ENCODE results near the gene ZCCHC24.
A peak's percentile ranks its signal among the peaks of the same experiment; 100 is the strongest.
"Not testable (repeated sequence)": the region's sequence is repeated elsewhere in the genome, so short reads cannot be mapped to it uniquely, and the experiment has no call there.

The ZCCHC24 gene

DNA sequence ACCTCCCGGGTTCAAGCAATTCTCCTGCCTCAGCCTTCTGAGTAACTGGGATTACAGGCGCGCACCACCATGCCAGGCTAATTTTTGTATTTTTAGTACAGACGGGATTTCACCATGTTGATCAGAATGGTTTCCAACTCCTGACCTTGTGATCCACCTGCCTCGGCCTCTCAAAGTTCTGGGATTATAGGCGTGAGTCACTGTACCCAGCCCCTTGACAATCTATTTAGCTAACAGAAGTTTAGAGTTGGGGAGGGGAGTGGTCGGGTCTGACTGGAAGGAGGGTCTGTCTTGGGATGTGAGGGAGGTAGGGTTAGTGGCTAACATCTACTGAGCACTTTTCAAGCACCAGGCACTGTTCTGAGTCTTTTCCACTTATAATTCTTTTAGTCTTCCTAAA, 27.0 kb upstream of the ZCCHC24 start:
- DNase-seq (ENCODE audit: low spot score), result no peak

DNA sequence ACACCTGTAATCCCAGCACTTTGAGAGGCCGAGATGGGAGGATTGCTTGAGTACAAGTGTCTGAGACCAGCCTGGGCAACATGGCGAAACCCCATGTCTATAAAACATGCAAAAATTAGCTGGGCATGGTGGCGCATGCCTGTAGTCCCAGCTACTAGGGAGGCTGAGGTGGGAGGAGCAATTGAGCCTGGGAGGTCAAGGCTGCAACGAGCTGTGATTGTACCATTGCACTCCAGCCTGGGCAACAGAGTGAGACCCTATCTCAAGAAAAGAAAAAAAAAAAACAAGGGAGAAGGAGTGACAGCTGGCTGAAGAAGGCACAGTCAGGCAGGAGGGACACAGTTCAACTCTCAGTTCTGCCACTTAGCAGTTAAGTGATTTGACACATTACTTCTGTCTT, 26.4 kb upstream of the ZCCHC24 start:
- DNase-seq (ENCODE audit: low spot score), result no peak

- DNase-seq (ENCODE audit: low spot score), result no peak
These were observed 24.7 kb upstream of the ZCCHC24 start for GRCh38 chr10:79470096-79470495.

DNA sequence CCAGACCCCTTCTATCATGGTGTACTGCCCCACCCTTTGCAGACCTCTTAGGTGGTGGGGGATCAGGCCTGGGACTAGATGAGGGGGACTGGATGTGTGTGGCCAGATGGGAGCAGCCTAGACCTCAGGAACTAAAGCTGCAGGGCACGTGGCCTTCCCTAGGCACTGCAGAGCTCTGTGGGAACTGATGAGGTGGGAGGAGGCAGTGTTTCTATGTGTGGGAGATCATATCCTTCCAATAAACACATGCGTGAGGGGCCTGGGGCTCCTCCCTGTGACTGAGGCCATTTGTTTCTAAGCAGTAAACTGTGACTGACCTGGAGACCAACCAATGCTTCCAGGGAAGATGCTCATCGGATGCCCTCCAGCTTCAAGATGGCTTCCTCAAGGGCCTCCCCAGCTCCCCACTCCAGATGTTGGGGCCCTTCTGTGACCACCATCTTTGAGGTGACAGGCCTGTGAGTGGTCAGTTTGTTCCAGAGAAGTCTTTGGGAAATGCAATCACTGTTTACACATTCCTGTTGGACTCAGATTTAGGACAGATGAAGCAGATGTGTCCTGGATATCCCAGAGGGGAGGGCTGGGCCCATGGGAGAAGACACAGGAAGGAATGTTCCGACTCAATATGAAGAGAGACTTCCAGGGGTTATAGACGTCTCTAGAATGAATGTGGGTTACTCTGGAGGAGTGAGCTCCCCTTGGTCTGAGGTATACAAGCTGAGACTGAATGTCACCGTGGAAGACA, 23.6 kb upstream of the ZCCHC24 start:
- DNase-seq (ENCODE audit: low spot score), result no peak

- no peak for DNase-seq (ENCODE audit: low spot score)
These were observed 22.7 kb upstream of the ZCCHC24 start for GRCh38 chr10:79468015-79468560.

DNA sequence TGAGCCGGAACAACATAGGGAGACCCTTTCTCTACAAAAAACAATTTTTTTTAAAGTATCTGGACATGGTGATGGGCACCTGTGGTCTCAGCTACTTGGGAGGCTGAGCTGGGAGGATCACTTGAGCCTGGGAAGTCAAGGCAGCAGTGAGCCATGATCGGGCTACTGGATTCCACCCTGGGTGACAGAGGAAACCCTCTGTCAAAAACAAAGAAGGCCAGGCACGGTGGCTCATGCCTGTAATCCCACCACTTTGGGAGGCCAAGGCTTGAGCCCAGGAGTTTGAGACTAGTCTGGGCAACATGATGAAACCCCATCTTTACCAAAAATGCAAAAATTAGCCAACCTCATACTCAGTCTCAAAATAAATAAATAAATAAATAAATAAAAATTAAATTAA, 19.9 kb upstream of the ZCCHC24 start:
- no peak for DNase-seq (ENCODE audit: low spot score)

- no peak for DNase-seq (ENCODE audit: low spot score)
These were observed 18.4 kb upstream of the ZCCHC24 start for GRCh38 chr10:79463578-79464496.

DNA sequence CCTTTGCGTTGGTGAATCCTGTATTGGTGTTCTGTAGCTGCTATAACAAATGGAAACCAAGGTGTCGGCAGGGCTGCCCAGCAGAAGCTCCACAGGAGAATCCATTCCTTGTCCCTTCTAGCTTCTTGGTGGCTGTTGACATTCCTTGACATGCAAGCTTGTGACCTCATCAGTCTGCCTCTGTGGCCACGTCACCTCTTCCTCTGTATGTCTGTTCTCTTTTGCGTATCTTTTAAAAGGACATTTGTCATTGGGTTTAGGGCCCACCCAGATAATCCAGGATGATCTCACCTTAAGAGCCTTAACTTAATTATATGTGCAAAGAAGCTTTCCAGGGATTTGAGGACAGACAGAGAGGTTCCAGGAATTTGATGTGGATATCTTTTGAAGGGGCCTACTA, 15.3 kb upstream of the ZCCHC24 start:
- no peak for DNase-seq (ENCODE audit: low spot score)

- no peak for DNase-seq (ENCODE audit: low spot score)
These were observed 13.8 kb upstream of the ZCCHC24 start for GRCh38 chr10:79459243-79459642.

GRCh38 chr10:79458483-79458882, 13.1 kb upstream of the ZCCHC24 start:
- no peak for DNase-seq (ENCODE audit: low spot score)

- no peak for DNase-seq (ENCODE audit: low spot score)
These were observed 11.9 kb upstream of the ZCCHC24 start for GRCh38 chr10:79457256-79457785.

DNA sequence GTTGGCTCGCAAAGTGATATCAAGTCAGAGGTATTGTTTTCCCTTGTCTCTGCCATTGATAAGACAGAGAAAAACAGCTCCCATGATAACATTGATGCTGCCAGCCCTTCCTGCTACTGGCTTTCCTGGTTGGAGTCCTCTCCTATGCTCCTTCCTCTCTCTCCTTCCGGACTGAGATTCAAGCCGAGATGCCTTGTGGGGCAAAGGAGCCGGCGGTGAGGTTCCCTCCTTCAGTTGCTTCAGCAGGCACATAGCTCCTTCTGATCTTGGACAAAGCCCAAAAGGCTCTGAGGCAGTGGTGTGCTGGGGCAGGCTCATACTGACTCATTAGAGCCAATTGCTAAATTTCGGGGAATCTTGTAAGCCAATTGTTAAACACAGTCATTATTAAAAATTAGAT, 8.8 kb upstream of the ZCCHC24 start:
- no peak for DNase-seq (ENCODE audit: low spot score)

DNA sequence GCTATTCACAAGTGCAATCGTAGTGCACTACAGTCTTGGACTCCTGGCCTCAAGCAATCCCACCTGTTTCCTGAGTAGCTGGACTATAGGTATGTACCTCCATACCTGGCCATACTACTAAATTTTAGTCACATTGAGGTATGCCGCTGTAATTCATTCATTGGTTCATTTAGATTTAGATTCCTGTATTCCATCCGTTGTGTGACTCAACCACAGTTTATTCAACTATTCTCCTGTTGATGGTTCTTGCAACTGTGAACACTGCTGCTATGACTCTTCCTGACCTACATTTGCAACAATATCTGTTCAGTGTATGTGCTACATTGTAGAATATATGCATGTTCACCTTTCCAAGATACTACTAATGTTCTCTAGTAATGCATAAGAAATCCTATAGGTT, 8.0 kb upstream of the ZCCHC24 start:
- DNase-seq (ENCODE audit: low spot score), result no peak

GRCh38 chr10:79452174-79452611, 6.8 kb upstream of the ZCCHC24 start:
- DNase-seq (ENCODE audit: low spot score), result no peak

DNA sequence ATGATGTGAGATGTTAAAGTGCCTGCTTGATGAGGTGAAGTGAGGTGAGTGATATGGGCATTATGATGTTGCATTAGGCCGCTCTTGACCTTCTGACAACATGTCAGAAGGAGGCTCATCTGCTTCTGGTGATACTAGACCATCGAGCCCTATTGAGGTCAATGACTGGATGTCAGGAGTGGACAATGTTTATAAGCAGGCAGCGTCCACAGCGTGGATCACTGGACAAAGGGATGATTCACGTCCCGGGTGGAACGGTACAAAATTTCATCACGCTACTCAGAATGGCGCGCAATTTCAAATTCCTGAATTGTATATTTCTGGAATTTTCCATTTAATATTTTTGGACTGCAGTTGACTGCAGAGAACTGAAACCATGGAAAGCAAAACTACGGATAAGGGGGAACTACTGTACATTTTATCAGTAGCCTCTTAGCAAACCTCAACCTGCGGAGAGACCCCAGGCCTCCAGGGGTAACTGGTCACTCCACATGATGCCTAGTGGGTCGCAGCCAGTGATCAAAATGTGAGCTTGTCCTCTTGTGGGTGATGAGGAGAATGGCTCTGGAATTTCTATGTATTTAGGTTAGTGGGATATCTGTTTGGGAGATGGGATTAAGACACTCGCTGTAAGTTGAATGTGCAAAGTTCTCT, 5.7 kb upstream of the ZCCHC24 start:
- no peak for DNase-seq (ENCODE audit: low spot score)

GRCh38 chr10:79449181-79450146, 4.0 kb upstream of the ZCCHC24 start:
- no peak for DNase-seq (ENCODE audit: low spot score)

- no peak for DNase-seq (ENCODE audit: low spot score)
These were observed 3.3 kb upstream of the ZCCHC24 start for GRCh38 chr10:79448732-79449049.

- no peak for DNase-seq (ENCODE audit: low spot score)
These were observed 2.7 kb upstream of the ZCCHC24 start for GRCh38 chr10:79447911-79448731.

- not testable (repeated sequence) for DNase-seq (ENCODE audit: low spot score)
These were observed 1.8 kb upstream of the ZCCHC24 start for GRCh38 chr10:79447249-79447648.

- DNase-seq (ENCODE audit: low spot score), result peak; percentile 14
These were observed 1.3 kb upstream of the ZCCHC24 start for GRCh38 chr10:79446758-79447084.

Measured in SW480 (cell line).